Mesendoderm (in vitro differentiated cells): Measurements from ENCODE around the gene GPRASP2.

Experiments used
- DNase-seq: peaks from one replicate; pipeline ENCODE4 v3.0.0; 2013
- H2AK5ac ChIP-seq: 2 replicates; pipeline ENCODE4 v1.6.1; 2013; ENCODE audit warnings: low read length, inconsistent platforms
- H2BK120ac ChIP-seq: 2 replicates; pipeline ENCODE4 v1.6.1; 2013; ENCODE audit warnings: low read depth, mild to moderate bottlenecking, low read length, moderate library complexity, mixed read lengths
- H2BK15ac ChIP-seq: replicated peaks from 2 replicates; pipeline ENCODE4 v1.6.1; 2013; ENCODE audit warnings: low read depth, mild to moderate bottlenecking, moderate library complexity
- H2BK5ac ChIP-seq: 2 replicates; pipeline ENCODE4 v1.6.1; 2013; ENCODE audit warnings: low read length, inconsistent platforms
- H3K18ac ChIP-seq: 2 replicates; pipeline ENCODE4 v1.6.1; 2013; ENCODE audit warnings: mild to moderate bottlenecking, low read length, mixed read lengths
- H3K23ac ChIP-seq: one replicate; pipeline ENCODE4 v1.6.1; 2013; ENCODE audit warnings: low read length
- H3K27ac ChIP-seq: 2 replicates; pipeline ENCODE4 v1.5.1; 2013; ENCODE audit warnings: low read depth, mild to moderate bottlenecking, inconsistent platforms, low read length, moderate library complexity
- H3K27me3 ChIP-seq: 2 replicates; pipeline ENCODE4 v1.6.1; 2013; ENCODE audit warnings: low read length, control low read depth, mild to moderate bottlenecking, inconsistent platforms; ENCODE audit not compliant: insufficient read depth, poor library complexity
- H3K36me3 ChIP-seq: 2 replicates; pipeline ENCODE4 v1.6.1; 2013; ENCODE audit warnings: low read length, inconsistent platforms; ENCODE audit not compliant: control insufficient read depth, insufficient read depth
- H3K4ac ChIP-seq: one replicate; pipeline ENCODE4 v1.6.1; 2013; ENCODE audit warnings: low read depth, mild to moderate bottlenecking, low read length, moderate library complexity
- H3K4me1 ChIP-seq: 2 replicates; pipeline ENCODE4 v1.6.1; 2013; ENCODE audit warnings: low read depth, low read length, inconsistent platforms; ENCODE audit not compliant: control insufficient read depth
- H3K4me2 ChIP-seq: 2 replicates; pipeline ENCODE4 v1.6.1; 2013; ENCODE audit warnings: low read length
- H3K4me3 ChIP-seq: 2 replicates; pipeline ENCODE4 v1.5.1; 2013; ENCODE audit warnings: mild to moderate bottlenecking, low read length
- H3K56ac ChIP-seq: one replicate; pipeline ENCODE4 v1.6.1; 2013; ENCODE audit warnings: low read length
- H3K79me1 ChIP-seq: 2 replicates; pipeline ENCODE4 v1.6.1; 2013; ENCODE audit warnings: low read length, inconsistent platforms
- H3K79me2 ChIP-seq: 2 replicates; pipeline ENCODE4 v1.6.1; 2013; ENCODE audit warnings: mild to moderate bottlenecking, low read length; ENCODE audit not compliant: control insufficient read depth, insufficient read depth
- H3K9ac ChIP-seq: 2 replicates; pipeline ENCODE4 v1.6.1; 2013; ENCODE audit warnings: low read length, inconsistent platforms
- H4K5ac ChIP-seq: one replicate; pipeline ENCODE4 v1.6.1; 2013; ENCODE audit warnings: low read length
- H4K8ac ChIP-seq: one replicate; pipeline ENCODE4 v1.6.1; 2013; ENCODE audit warnings: low read depth, mild to moderate bottlenecking, control low read depth, low read length, moderate library complexity
- WGBS: extraction: QIAGEN DNeasy Blood & Tissue Kit; methylation state at CpG from one replicate; pipeline ENCODE4 v1.1.7; 2013; ENCODE audit warnings: low lambda C conversion rate, missing lambda C conversion rate; ENCODE audit not compliant: insufficient coverage; ENCODE audit errors: extremely low coverage; 5-methylcytosine and 5-hydroxymethylcytosine counted together

Gene GPRASP2

DNA sequence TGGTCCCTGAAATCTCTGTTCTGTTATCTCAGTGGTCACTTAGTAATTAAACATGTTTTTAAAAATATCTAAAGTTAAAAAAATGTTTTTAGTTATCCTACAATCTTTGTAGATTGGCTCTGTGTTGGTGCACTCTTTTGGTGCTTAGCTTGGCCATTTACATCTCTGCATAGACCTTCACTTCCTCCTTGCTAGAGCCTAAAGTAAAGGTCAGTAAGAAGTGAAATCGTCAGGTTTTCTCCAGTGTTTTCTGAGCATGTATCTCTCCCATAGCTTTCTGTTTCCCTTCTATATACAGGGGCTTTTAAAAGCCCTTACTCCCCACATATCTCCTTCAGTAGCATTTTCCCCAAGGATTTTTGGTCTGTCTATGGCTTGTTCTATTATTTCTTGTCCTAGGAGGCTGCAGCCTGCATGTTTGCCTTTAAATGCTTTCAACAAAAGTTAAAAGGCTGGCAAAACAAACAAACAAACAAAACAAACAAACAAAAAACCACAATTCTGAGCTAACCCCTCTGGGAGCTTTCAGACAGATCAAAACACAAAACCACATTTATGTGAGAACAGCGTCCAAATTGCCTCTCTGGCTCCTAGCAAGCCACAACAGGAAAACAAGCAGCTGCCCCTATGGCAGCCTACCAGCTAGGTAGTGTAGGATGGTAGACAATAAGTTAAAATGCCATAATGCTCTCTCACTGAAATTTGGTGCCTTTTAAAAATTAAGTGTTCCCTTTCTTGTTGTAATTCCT is 27.3 kb upstream of the GPRASP2 start:
- Histone ChIP-seq H2BK15ac (no peak overlapping the region), H3K4me2 (no peak overlapping the region), H3K27me3 (no peaks in the 10 kb centered on the region), H3K4ac (no peak overlapping the region), H2AK5ac (no peak overlapping the region), H4K5ac (no peak overlapping the region), H3K4me1 (no peaks in the 10 kb centered on the region), H2BK120ac (no peak overlapping the region), H3K9ac (no peak overlapping the region), H3K56ac (no peak overlapping the region), H4K8ac (no peak overlapping the region), H3K79me2 (no peaks in the 10 kb centered on the region), H3K36me3 (no peaks in the 10 kb centered on the region), H3K23ac (no peak overlapping the region), H3K79me1 (no peaks in the 10 kb centered on the region), H3K27ac (no peak overlapping the region), H3K18ac (no peak overlapping the region), H2BK5ac (no peak overlapping the region), H3K4me3 (no peak overlapping the region)
- DNase-seq: no peak
- WGBS: no CpG with 5 or more reads among the region's 2 CpGs

DNA sequence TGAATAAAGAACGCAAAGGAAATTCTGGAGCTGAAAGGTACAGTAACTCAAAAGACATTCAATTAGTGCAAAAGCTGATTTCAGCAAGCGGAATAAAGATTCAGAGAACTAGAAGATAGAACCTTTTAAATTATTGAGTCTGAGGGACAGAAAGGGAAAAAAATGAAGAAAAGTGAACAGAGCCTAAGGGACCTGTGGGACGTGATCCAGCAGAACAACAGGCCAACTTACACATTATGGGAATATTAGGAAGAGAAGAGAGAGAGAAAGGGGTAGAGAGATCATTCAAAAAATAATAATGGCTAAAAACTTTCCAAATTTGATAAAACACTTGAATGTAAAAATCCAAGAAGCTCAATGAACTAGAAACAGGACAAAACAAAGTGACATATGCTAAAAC is 17.5 kb upstream of the GPRASP2 start:
- no peak overlapping the region for H4K8ac ChIP-seq
- H3K23ac ChIP-seq: no peak overlapping the region
- no peak overlapping the region for H4K5ac ChIP-seq
- H3K4me1 ChIP-seq: no peaks in the 10 kb centered on the region
- H2BK5ac ChIP-seq: no peak overlapping the region
- H3K27ac ChIP-seq: no peak overlapping the region
- no peaks in the 10 kb centered on the region for H3K27me3 ChIP-seq
- no peaks in the 10 kb centered on the region for H3K79me2 ChIP-seq
- H3K79me1 ChIP-seq: no peaks in the 10 kb centered on the region
- no peak overlapping the region for H2BK120ac ChIP-seq
- H2AK5ac ChIP-seq: no peak overlapping the region
- no CpG with 5 or more reads among the region's 3 CpGs for WGBS
- no peak overlapping the region for H3K18ac ChIP-seq
- no peak overlapping the region for H3K56ac ChIP-seq
- H3K9ac ChIP-seq: no peak overlapping the region
- H2BK15ac ChIP-seq: no peak overlapping the region
- no peak overlapping the region for H3K4me2 ChIP-seq
- no peak for DNase-seq
- H3K4ac ChIP-seq: no peak overlapping the region
- no peaks in the 10 kb centered on the region for H3K36me3 ChIP-seq
- no peak overlapping the region for H3K4me3 ChIP-seq

GRCh38 chrX:102696306-102696705 is 15.9 kb upstream of the GPRASP2 start:
- Histone ChIP-seq H2BK120ac (no peak overlapping the region), H3K4me3 (no peak overlapping the region), H2AK5ac (no peak overlapping the region), H4K5ac (no peak overlapping the region), H4K8ac (no peak overlapping the region), H3K27ac (no peak overlapping the region), H2BK5ac (no peak overlapping the region), H3K4ac (no peak overlapping the region), H3K9ac (no peak overlapping the region), H3K4me1 (no peaks in the 10 kb centered on the region), H3K56ac (no peak overlapping the region), H2BK15ac (no peak overlapping the region), H3K23ac (no peak overlapping the region), H3K79me2 (no peaks in the 10 kb centered on the region), H3K18ac (no peak overlapping the region), H3K36me3 (no peaks in the 10 kb centered on the region), H3K4me2 (no peak overlapping the region), H3K27me3 (no peaks in the 10 kb centered on the region), H3K79me1 (no peaks in the 10 kb centered on the region)
- DNase-seq: no peak

DNA sequence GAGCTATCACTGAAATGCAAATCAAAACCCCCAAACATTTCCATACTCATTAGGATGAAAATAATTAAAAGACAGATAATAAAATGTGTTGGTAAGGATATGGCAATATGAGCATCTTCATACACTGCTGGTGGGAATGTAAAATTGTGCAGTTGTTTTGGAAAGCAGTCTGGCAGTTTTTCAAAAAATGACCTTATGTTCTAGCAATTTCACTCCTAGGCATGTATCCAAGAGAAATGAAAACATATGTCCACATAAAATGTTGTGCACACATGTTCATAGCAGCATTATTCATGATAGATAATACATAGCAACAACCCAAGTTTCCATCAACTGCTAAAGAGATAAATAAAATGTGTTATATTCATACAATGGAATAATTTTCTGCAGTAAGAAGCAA is 14.8 kb upstream of the GPRASP2 start:
- Histone ChIP-seq H3K4me3 (no peak overlapping the region), H3K4ac (no peak overlapping the region), H2AK5ac (no peak overlapping the region), H3K79me1 (no peaks in the 10 kb centered on the region), H3K79me2 (no peaks in the 10 kb centered on the region), H2BK5ac (no peak overlapping the region), H3K27ac (no peak overlapping the region), H2BK15ac (no peak overlapping the region), H3K23ac (no peak overlapping the region), H3K27me3 (no peaks in the 10 kb centered on the region), H4K8ac (no peak overlapping the region), H3K4me1 (no peaks in the 10 kb centered on the region), H3K18ac (no peak overlapping the region), H4K5ac (no peak overlapping the region), H3K9ac (no peak overlapping the region), H3K36me3 (no peaks in the 10 kb centered on the region), H3K4me2 (no peak overlapping the region), H2BK120ac (no peak overlapping the region), H3K56ac (no peak overlapping the region)
- no peak for DNase-seq

- H3K4me3 ChIP-seq: no peak overlapping the region
- no peak overlapping the region for H3K18ac ChIP-seq
- no peak overlapping the region for H4K5ac ChIP-seq
- no peaks in the 10 kb centered on the region for H3K79me1 ChIP-seq
- no peak overlapping the region for H3K56ac ChIP-seq
- no CpG with 5 or more reads among the region's 2 CpGs for WGBS
- no peak overlapping the region for H3K9ac ChIP-seq
- DNase-seq: no peak
- no peak overlapping the region for H3K27ac ChIP-seq
- H2BK5ac ChIP-seq: no peak overlapping the region
- H3K27me3 ChIP-seq: no peaks in the 10 kb centered on the region
- H4K8ac ChIP-seq: no peak overlapping the region
- no peak overlapping the region for H3K4ac ChIP-seq
- H3K4me2 ChIP-seq: no peak overlapping the region
- H2AK5ac ChIP-seq: no peak overlapping the region
- no peak overlapping the region for H2BK15ac ChIP-seq
- H3K79me2 ChIP-seq: no peaks in the 10 kb centered on the region
- H3K4me1 ChIP-seq: no peaks in the 10 kb centered on the region
- H3K23ac ChIP-seq: no peak overlapping the region
- no peak overlapping the region for H2BK120ac ChIP-seq
- H3K36me3 ChIP-seq: no peaks in the 10 kb centered on the region
Observed at GRCh38 chrX:102708900-102709299, 3.3 kb upstream of the GPRASP2 start.

DNA sequence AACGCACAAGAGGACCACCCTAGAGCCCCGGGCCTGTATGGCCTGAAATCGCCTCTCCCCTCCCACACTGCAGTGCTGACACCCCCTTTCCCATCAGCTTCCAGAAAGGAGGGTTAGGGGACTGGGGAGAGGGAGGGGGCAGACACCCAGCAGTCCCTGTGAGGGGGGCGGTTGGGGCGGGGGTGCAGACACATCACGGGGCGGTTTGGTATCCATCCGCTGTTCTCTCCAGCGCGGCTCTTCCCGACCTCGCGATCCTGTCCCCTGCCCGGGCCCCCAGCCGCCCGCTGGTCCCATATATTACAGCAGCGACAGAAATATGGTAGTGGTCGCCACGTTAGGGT is 404 bp upstream of the GPRASP2 start:
- Histone ChIP-seq H4K5ac (no peak overlapping the region), H3K36me3 (no peaks in the 10 kb centered on the region)
- WGBS: no CpG with 5 or more reads among the region's 19 CpGs

More for the DNA sequence above, 404 bp upstream of the GPRASP2 start:
- Histone ChIP-seq H4K8ac (no peak overlapping the region), H3K4me1 (no peaks in the 10 kb centered on the region), H3K79me2 (no peaks in the 10 kb centered on the region), H3K79me1 (no peaks in the 10 kb centered on the region), H2BK15ac (no peak overlapping the region), H3K56ac (peak overlapping the region; percentile 79), H3K27me3 (no peaks in the 10 kb centered on the region), H3K4ac (no peak overlapping the region), H2BK120ac (no peak overlapping the region), H3K18ac (no peak overlapping the region), H3K4me2 (no peak overlapping the region), H2AK5ac (no peak overlapping the region), H3K23ac (no peak overlapping the region), H3K9ac (peak overlapping the region; percentile 27), H3K27ac (no peak overlapping the region), H3K4me3 (no peak overlapping the region), H2BK5ac (no peak overlapping the region)
- DNase-seq: no peak
